Endothelial cell (in vitro differentiated cells): ENCODE results near the gene IRAK1. TPM values are rescaled to one million over a fixed set of nuclear protein-coding genes. Genes with fewer than 3 reads are reported as not detected.

Experiments
- DNase-seq: peaks from one replicate; pipeline ENCODE4 v3.0.0; 2021; ENCODE audit warnings: low spot score
- H3K27ac Mint-ChIP-seq: one replicate; pipeline ENCODE4 v1.8.0; 2021; ENCODE audit warnings: mixed read lengths, inconsistent platforms; ENCODE audit not compliant: unreplicated experiment
- H3K27me3 Mint-ChIP-seq: one replicate; pipeline ENCODE4 v1.8.0; 2021; ENCODE audit warnings: mild to moderate bottlenecking, moderate library complexity, mixed read lengths, inconsistent platforms; ENCODE audit not compliant: unreplicated experiment
- H3K36me3 Mint-ChIP-seq: one replicate; pipeline ENCODE4 v1.8.0; 2021; ENCODE audit warnings: mild to moderate bottlenecking, low read depth, mixed read lengths, inconsistent platforms; ENCODE audit not compliant: unreplicated experiment
- H3K4me1 Mint-ChIP-seq: one replicate; pipeline ENCODE4 v1.8.0; 2021; ENCODE audit warnings: mild to moderate bottlenecking, mixed read lengths, inconsistent platforms; ENCODE audit not compliant: unreplicated experiment
- H3K4me3 Mint-ChIP-seq: one replicate; pipeline ENCODE4 v1.8.0; 2021; ENCODE audit warnings: mild to moderate bottlenecking, mixed read lengths, inconsistent platforms; ENCODE audit not compliant: unreplicated experiment
- H3K9me3 Mint-ChIP-seq: one replicate; pipeline ENCODE4 v1.8.0; 2021; ENCODE audit warnings: mixed read lengths, inconsistent platforms; ENCODE audit not compliant: unreplicated experiment
- CTCF ChIP-seq: fragments of 200-600 bp; sonication (generic); IDR thresholded peaks from one replicate; pipeline ENCODE4 v1.5.0; 2021; ENCODE audit warnings: antibody characterized with exemption; ENCODE audit not compliant: unreplicated experiment
- total RNA-seq: library from RNA; stranded (reverse); fragmentation: NEBNext Ultra II Directional; extraction: Animal tissue kit (Norgen Biotek cat#: 25700); gene quantifications from one replicate; pipeline ENCODE4 v1.2.1, GENCODE V29; 2021; ENCODE audit not compliant: unreplicated experiment

IRAK1 gene
- total RNA-seq, 1 donor from 2014 or later = 89.9 TPM

GRCh38 chrX:154061801-154062200 lies 42.1 kb upstream of the IRAK1 start:
- peaks cover 44% of the 10 kb centered on the region for H3K4me1 Mint-ChIP-seq
- H3K9me3 Mint-ChIP-seq = no peaks in the 10 kb centered on the region
- no peaks in the 10 kb centered on the region for H3K36me3 Mint-ChIP-seq
- H3K4me3 Mint-ChIP-seq = no peak overlapping the region
- no peak overlapping the region for H3K27ac Mint-ChIP-seq
- H3K27me3 Mint-ChIP-seq = peaks cover 2% of the 10 kb centered on the region
- DNase-seq = no peak
- no peak for TF ChIP-seq CTCF

- H3K27ac Mint-ChIP-seq = no peak overlapping the region
- no peak for DNase-seq
- peaks cover 41% of the 10 kb centered on the region for H3K4me1 Mint-ChIP-seq
- H3K36me3 Mint-ChIP-seq = no peaks in the 10 kb centered on the region
- peaks cover 2% of the 10 kb centered on the region for H3K27me3 Mint-ChIP-seq
- TF ChIP-seq CTCF = no peak
- no peak overlapping the region for H3K4me3 Mint-ChIP-seq
- H3K9me3 Mint-ChIP-seq = no peaks in the 10 kb centered on the region
These were observed 40.1 kb upstream of the IRAK1 start for GRCh38 chrX:154059729-154060245.

GRCh38 chrX:154059231-154059630 lies 39.5 kb upstream of the IRAK1 start:
- Mint-ChIP-seq H3K36me3 (no peaks in the 10 kb centered on the region), H3K4me3 (no peak overlapping the region), H3K9me3 (no peaks in the 10 kb centered on the region), H3K27ac (no peak overlapping the region), H3K4me1 (peaks cover 35% of the 10 kb centered on the region), H3K27me3 (peaks cover 2% of the 10 kb centered on the region)
- DNase-seq = no peak
- no peak for TF ChIP-seq CTCF

- DNase-seq = no peak
- H3K9me3 Mint-ChIP-seq = no peaks in the 10 kb centered on the region
- peaks cover 33% of the 10 kb centered on the region for H3K4me1 Mint-ChIP-seq
- no peaks in the 10 kb centered on the region for H3K36me3 Mint-ChIP-seq
- H3K27ac Mint-ChIP-seq = no peak overlapping the region
- H3K4me3 Mint-ChIP-seq = no peak overlapping the region
- peaks cover 2% of the 10 kb centered on the region for H3K27me3 Mint-ChIP-seq
- TF ChIP-seq CTCF = no peak
These were observed 38.7 kb upstream of the IRAK1 start for GRCh38 chrX:154058214-154058997.

- H3K27ac Mint-ChIP-seq = peak overlapping the region; percentile 82
- no peaks in the 10 kb centered on the region for H3K9me3 Mint-ChIP-seq
- peaks cover 2% of the 10 kb centered on the region for H3K27me3 Mint-ChIP-seq
- H3K4me1 Mint-ChIP-seq = peaks cover 33% of the 10 kb centered on the region
- H3K4me3 Mint-ChIP-seq = no peak overlapping the region
- no peak for DNase-seq
- no peaks in the 10 kb centered on the region for H3K36me3 Mint-ChIP-seq
- no peak for TF ChIP-seq CTCF
These were observed 38.1 kb upstream of the IRAK1 start for GRCh38 chrX:154057791-154058190.
